ENCODE results near the gene PIP5K1B. TPM values are rescaled to one million over a fixed set of nuclear protein-coding genes. Genes with fewer than 3 reads are reported as not detected.

PIP5K1B gene
- total and polyA plus RNA-seq, 2 donors (not counting 1 experiment from before 2014, with no cell fraction given) = 11.8 to 24.1 TPM

DNA sequence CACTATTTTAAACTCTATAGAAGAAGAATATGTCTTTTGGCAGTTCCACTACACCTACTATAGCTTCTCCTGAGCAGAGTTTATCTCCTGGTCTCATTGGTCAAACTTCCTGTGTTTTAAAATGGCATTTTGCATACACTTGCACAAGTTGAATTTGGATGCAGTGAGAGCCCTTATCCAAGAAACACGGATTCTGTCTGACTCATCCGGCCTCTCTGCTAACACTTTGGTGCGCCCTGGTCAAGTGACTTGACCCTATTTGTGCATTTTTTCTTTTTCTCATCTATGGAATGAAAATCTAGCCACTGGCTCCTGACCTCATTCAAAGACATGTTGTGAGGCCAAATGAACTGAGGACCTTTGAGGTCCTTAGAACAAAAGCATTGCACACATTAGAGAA, 20.0 kb downstream of the PIP5K1B start:
- Mint-ChIP-seq H3K9me3 (ENCODE audit: insufficient read depth) (no peaks in the 10 kb centered on the region), H3K4me3 (no peak overlapping the region), H3K4me1 (peaks cover 25% of the 10 kb centered on the region), H3K27me3 (no peaks in the 10 kb centered on the region), H3K27ac (no peak overlapping the region)
- ChIA-PET CTCF (no interaction called here), POLR2A (no interaction called here)
- TF ChIP-seq CTCF (IDR thresholded peaks at IDR 0.05) = no peak
- H3K4me1 ChIP-seq (ENCODE audit: control insufficient read depth in 2 of 2, insufficient read depth in 2 of 2, low read length in 2 of 2) = no peaks in the 10 kb centered on the region
- DNase-seq (no peak), ATAC-seq (ENCODE audit: low read depth) (no peak)
- WGBS (ENCODE audit: insufficient coverage) = 81% methylated on average over 3 of the region's 3 CpGs
- H2AFZ ChIP-seq (ENCODE audit: insufficient read depth, low read depth, low read length, poor library complexity, severe bottlenecking) = no peak overlapping the region
- H3K27ac ChIP-seq (ENCODE audit: low read length in 2 of 2) = no peak overlapping the region
- no peaks in the 10 kb centered on the region for H3K9me3 ChIP-seq (ENCODE audit: control extremely low read depth in 1 of 3, control insufficient read depth in 2 of 3, insufficient read depth in 1 of 3, low read length in 2 of 3)
- peaks cover 95% of the 10 kb centered on the region for H3K79me2 ChIP-seq (ENCODE audit: control insufficient read depth, insufficient read depth, low read length)
- peaks cover 0 to 4% of the 10 kb centered on the region in 2 experiments for H3K36me3 ChIP-seq (replicated peaks in 1 of 2; ENCODE audit: control extremely low read depth in 1 of 2, control insufficient read depth in 1 of 2, extremely low read depth in 1 of 2, insufficient read depth in 2 of 2, low read length in 1 of 2)
- intact Hi-C loops (cut with micrococcal nuclease) = no loop called here
- H3K9ac ChIP-seq (ENCODE audit: low read length) = no peak overlapping the region
- no peak overlapping the region for H3K4me2 ChIP-seq (replicated peaks; ENCODE audit: low read depth, low read length, poor library complexity, severe bottlenecking)
- peaks cover 55% of the 10 kb centered on the region for H4K20me1 ChIP-seq (ENCODE audit: control insufficient read depth, insufficient read depth, low read length, poor library complexity, severe bottlenecking)
- H3K4me3 ChIP-seq (ENCODE audit: control extremely low read depth in 1 of 5, extremely low read depth in 1 of 5, insufficient read depth in 1 of 5, low read depth in 2 of 5, low read length in 4 of 5) = no peak overlapping the region
- no peaks in the 10 kb centered on the region for H3K27me3 ChIP-seq (replicated peaks in 1 of 4; ENCODE audit: control extremely low read depth in 1 of 4, control insufficient read depth in 3 of 4, insufficient read depth in 4 of 4, low read length in 3 of 4)

- H3K27me3 Mint-ChIP-seq = no peaks in the 10 kb centered on the region
- POLR2A ChIA-PET = no interaction called here
These were observed 21.4 kb downstream of the PIP5K1B start for GRCh38 chr9:68726489-68726888.

More at GRCh38 chr9:68726489-68726888, 21.4 kb downstream of the PIP5K1B start:
- no CpG with 5 or more reads among the region's 5 CpGs for WGBS (ENCODE audit: insufficient coverage)
- Mint-ChIP-seq H3K4me1 (peaks cover 28% of the 10 kb centered on the region), H3K4me3 (no peak overlapping the region), H3K27ac (no peak overlapping the region), H3K9me3 (ENCODE audit: insufficient read depth) (no peaks in the 10 kb centered on the region)
- peaks cover 50% of the 10 kb centered on the region for H4K20me1 ChIP-seq (ENCODE audit: control insufficient read depth, insufficient read depth, low read length, poor library complexity, severe bottlenecking)
- H3K9ac ChIP-seq (ENCODE audit: low read length) = no peak overlapping the region
- H3K4me2 ChIP-seq (replicated peaks; ENCODE audit: low read depth, low read length, poor library complexity, severe bottlenecking) = no peak overlapping the region
- H3K4me3 ChIP-seq (ENCODE audit: control extremely low read depth in 1 of 5, extremely low read depth in 1 of 5, insufficient read depth in 1 of 5, low read depth in 2 of 5, low read length in 4 of 5) = no peak overlapping the region
- H2AFZ ChIP-seq (ENCODE audit: insufficient read depth, low read depth, low read length, poor library complexity, severe bottlenecking) = no peak overlapping the region
- H3K36me3 ChIP-seq (replicated peaks in 1 of 2; ENCODE audit: control extremely low read depth in 1 of 2, control insufficient read depth in 1 of 2, extremely low read depth in 1 of 2, insufficient read depth in 2 of 2, low read length in 1 of 2) = peaks cover 0 to 6% of the 10 kb centered on the region in 2 experiments
- H3K79me2 ChIP-seq (ENCODE audit: control insufficient read depth, insufficient read depth, low read length) = peaks cover 94% of the 10 kb centered on the region
- H3K9me3 ChIP-seq (ENCODE audit: control extremely low read depth in 1 of 3, control insufficient read depth in 2 of 3, insufficient read depth in 1 of 3, low read length in 2 of 3) = no peaks in the 10 kb centered on the region
- no peak for DNase-seq
- H3K27ac ChIP-seq (ENCODE audit: low read length in 2 of 2) = no peak overlapping the region
- CTCF ChIA-PET = interaction anchor here (0.8 kb wide), 1 partner anchor 67 kb away, joined by 3 read pairs; no protein-coding TSS in a partner anchor
- no peak for ATAC-seq (ENCODE audit: low read depth)
- intact Hi-C loops (cut with micrococcal nuclease) = no loop called here
- no peaks in the 10 kb centered on the region for H3K27me3 ChIP-seq (replicated peaks in 1 of 4; ENCODE audit: control extremely low read depth in 1 of 4, control insufficient read depth in 3 of 4, insufficient read depth in 4 of 4, low read length in 3 of 4)
- H3K4me1 ChIP-seq (ENCODE audit: control insufficient read depth in 2 of 2, insufficient read depth in 2 of 2, low read length in 2 of 2) = no peaks in the 10 kb centered on the region
- TF ChIP-seq EZH2 (IDR thresholded peaks at IDR 0.05; ENCODE audit: borderline replicate concordance, insufficient read depth, low read depth, low read length, poor library complexity, severe bottlenecking) (no peak), CTCF (IDR thresholded peaks at IDR 0.05) (no peak)

Measured in B cell (primary cell).